ENCODE data around the gene GID4.

Gene GID4

GRCh38 chr17:18017958-18018357 lies 21.2 kb upstream of the GID4 start:
- DNase-seq, result no peak

- DNase-seq, result no peak
These were observed 20.7 kb upstream of the GID4 start for GRCh38 chr17:18018411-18018921.

DNA sequence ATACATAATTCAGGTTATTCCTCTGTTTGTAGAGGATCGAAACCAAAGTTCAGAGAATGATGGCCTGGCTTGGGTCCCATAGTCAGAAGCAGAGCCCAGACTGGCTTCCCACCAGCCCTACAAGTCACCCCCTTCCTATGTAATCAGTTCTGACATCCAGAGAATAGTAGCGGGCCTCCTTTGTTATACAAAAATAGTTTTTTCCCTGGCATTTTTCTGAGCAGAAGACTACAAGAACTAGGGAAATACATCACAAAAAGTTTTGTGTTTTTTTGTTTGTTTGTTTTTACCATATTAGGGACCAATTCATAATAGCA lies 19.4 kb upstream of the GID4 start:
- DNase-seq, result no peak

DNA sequence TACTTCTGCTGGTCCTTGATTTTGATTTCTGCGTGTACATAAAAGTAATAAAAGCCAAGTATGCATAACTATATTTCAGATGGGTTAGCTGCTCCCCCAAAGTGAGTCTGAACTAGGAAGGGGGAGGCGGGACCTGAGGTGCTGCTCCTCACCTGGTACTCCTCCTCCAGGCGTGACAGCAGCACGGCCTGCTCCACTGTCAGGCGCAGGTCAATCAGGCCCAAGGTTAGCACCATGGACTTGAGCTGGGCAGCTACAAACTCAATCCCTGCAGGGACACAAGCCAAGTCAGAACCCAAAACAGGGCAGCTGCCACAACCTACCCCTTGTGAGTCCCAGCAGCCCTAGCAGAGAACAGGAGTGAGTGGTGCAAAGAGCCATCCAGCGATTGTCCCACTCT lies 18.2 kb upstream of the GID4 start:
- DNase-seq, result no peak

GRCh38 chr17:18021372-18021771 lies 17.8 kb upstream of the GID4 start:
- no peak for DNase-seq

DNA sequence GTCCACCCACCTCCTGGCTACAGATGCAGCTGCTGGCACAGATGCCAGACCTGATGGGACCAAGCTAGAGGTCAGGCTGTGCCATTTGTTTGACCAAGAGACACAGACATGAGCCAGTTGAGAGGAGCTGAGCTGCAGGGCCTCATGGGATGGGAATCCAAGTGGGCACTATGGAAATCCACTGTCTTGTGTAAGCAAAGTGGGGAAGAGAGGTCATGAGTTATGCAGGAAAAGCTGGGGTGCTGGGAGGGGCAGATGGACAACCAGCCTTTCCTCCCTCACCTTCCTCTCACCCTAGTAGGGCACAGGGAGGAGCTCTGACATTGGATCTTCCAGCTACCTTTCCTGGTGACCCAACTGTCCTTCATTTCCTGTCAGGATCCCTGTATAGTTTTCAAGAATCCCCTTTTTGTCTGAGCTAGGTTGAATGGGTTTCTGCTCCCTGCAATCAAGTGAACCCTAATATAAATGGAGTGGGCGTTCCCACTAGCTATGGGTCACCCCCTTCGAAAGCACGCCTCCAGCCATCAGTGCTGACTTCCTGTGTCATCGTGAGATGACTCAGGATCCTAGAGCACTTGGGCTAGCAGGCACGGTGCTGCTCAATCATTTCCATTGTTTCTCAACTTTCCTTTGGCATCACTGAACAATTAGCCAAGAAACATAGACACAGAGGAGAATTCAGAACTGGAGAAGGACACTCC lies 13.8 kb upstream of the GID4 start:
- DNase-seq, result no peak

GRCh38 chr17:18025945-18026776 lies 13.0 kb upstream of the GID4 start:
- DNase-seq, result peak; percentile 17

- no peak for DNase-seq
These were observed 11.9 kb upstream of the GID4 start for GRCh38 chr17:18027280-18027679.

- DNase-seq, result no peak
These were observed 10.9 kb upstream of the GID4 start for GRCh38 chr17:18028114-18028951.

DNA sequence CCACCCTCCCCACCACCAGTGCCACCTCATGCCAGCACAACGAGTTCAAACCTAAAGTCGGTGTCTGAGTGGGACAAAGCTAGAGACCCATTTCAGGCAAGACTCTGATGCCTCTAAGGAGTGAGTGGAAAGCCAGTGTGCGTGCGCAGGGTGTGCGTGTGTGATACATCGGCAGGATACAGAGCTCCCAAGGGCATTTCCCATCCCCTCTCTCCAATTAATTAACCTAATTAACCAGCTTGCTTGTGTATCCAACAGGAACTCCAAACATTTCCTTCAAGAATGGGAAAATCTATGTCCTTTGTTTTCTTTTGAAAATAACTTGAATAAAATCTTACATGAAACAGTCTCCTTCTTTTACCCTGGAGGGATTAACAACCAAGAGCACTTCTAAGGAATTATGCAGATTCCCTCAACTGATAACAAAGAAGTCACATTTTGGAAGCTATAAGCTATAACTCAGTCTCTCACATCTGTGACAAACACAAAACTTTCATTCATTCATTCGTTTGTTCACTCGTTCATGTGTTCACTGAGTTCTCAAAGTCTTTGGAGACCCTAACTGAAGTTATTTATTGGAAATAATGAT lies 10.2 kb upstream of the GID4 start:
- DNase-seq, result no peak

DNA sequence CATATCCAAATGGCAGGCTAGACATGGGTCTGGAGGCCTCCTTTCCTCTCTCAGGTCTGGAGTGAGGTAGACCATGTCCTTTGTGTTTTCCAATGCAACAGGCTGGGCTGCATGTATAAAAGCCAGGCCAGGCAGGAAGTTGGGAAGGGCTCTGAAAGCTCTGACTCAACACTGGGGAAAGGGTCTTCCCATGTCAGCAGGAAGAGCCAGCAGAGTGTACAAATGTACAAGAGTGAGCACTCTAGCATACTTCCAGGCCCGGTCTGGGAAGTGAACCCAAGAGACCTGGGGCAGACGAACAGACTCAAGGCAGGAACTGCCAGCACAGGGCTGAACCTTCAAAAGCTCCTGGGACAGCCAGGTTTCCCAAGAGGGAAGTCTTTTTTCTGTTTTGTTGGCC lies 7.3 kb upstream of the GID4 start:
- DNase-seq, result no peak

DNA sequence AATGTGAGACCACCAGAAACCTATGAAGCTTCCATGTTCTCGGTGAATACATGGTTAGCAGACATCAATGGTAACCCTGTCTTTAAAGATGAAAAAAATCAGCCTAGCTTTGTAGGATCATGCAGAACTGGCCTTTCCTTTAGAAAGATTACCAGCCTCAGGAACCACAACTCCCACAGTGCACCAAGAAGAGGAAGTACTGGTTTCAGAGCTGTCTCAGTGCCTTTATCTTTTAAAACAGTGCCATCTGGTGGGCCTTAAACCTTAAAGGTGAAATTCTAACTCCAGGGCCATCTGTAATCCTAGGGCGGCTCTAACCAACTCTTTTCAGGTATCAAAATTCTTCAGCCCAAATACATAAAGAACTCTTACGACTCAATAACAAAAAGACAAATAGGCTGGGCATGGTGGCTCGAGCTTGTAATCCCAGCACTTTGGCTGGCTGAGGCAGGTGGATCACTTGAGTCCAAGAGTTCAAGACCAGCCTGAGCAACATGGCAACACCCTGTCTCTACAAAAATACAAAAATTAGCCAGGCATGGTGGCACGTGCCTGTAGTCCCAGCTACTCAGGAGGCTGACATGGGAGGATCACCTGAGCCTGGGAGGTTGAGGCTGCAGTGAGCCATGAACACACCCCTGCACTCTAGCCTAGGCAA lies 5.6 kb upstream of the GID4 start:
- peak; percentile 52 for DNase-seq

DNA sequence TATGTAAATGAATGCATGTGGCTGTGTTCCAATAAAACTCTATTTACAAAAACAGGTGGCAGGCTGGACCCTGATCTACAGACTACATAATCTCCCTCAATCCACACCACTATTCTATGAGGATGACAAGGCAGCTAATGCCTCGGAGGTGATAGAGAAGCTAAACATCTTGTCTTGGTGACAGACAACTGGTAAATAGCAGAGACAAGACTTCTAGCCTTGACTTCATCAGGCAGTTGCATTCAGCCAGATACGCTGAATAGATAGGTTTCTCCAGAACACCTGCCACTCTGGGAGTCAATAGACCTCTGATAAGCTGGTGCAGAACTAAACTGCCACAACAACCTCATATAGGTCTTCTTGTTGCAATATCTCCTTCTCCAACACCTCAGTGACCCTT lies 3.5 kb upstream of the GID4 start:
- no peak for DNase-seq

DNA sequence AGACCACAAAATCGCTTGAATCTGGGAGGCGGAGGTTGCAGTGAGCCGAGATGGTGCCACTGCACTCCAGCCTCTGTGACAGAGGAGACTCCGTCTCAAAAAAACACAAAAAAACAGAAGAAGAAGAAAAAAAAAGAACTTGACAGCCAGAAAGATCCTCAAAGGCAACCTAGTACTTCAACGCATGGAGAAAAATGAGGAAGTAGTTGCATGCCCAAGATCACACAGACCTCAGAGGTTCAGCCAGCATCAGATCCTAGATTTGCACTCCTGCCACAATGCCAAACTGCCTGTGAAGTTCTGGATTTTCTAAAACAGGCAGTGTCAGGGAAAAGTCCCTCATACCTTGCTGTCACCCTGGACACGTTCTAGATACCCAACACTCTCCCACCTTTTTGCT lies 1.7 kb upstream of the GID4 start:
- no peak for DNase-seq

GRCh38 chr17:18038149-18038850 lies 908 bp upstream of the GID4 start:
- DNase-seq, result no peak

DNA sequence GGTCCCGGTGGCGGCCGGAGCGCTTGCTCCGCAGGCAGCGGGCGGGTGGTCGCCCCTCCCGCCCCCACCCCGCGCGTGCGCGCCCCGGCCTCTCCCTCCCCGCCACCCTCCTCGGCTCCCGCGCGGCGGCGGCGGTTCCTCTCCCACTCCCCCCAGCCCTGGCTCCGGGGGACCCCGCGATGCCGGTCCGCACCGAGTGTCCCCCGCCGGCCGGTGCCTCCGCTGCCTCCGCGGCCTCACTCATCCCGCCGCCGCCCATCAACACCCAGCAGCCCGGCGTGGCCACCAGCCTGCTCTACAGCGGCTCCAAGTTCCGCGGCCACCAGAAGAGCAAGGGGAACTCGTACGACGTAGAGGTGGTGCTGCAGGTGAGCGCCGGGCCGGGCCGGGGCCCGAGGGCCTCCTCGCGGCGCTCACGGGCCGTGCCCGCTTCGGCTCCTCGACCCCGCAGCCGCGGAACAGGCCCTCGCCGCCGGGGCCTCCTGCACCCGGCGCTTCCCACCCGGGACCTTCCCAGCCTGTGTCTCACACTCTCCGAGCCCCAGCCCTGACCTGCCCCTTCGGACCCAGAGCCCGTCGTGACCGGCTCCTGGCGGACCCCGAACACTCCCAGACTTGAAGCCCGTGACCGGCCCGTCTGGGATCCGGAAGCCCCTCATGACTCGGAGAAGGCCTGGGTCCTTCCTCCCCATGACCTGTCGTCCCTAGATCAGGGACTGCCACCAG lies 490 bp downstream of the GID4 start:
- no peak for DNase-seq

GRCh38 chr17:18040261-18040858 lies 1.2 kb downstream of the GID4 start:
- no peak for DNase-seq

DNA sequence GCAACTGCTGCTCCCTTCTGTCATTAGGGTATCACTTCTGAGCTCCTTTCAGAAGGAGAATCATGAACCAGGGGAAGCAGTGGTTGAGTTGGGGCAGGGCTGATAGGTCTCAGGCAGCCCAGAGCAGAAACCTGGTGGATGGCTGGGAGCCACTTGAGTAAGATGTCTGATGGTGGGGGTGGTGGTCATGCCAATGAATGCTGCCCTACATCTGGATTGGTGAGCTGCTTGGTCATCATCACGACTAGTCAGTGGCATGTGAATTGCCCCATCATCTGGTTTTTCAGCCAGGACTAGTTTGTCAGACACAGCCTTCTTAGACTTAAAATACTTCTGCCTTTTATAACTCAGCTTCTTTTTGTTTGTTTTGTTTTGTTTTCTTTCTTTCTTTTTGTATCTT lies 2.6 kb downstream of the GID4 start:
- no peak for DNase-seq

GRCh38 chr17:18042983-18043382 lies 3.8 kb downstream of the GID4 start:
- DNase-seq, result no peak

DNA sequence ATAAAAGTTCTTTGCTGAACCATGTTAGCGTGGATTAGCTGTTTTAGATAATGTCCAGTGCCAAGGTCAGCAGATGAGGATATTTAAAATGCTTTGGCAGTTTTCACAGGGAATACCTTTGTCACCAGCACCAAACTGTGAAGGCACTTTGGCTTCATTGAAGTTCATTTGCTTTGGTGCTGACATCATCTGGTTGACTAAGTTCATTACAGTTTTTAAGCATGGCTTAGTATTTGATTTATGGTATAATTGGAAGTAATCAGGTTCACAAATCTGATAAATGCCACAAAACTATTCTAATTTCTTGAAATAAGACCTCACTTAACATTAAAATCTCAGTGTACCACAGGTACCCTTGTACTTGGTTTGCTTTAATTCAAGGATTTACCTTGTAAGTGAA lies 4.3 kb downstream of the GID4 start:
- DNase-seq, result no peak

DNA sequence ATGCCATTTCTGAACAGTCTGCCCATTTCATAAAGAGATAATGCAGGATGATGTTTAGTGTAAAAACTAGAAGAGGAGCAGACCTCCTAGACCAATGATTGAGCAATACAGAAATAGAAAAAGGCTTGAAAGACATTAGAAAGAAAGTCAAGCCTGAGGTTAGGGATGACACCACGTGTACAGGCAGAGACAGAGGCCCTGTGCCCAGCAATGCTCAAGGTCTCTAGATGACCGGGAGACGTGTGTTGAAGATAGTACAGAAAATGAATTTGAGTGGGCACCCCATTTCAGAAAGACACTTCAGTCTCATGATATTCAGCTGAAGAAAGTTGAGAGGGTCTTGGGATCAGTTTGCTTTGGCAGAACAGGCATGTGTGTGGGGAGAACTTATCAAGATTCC lies 5.4 kb downstream of the GID4 start:
- no peak for DNase-seq

All from NCI-H446 treated with DMSO at 0.1 percent for 48 hours (cell line).